K562 (cell line): ENCODE data around the gene EIF4EBP2. TPM values are rescaled to one million over a fixed set of nuclear protein-coding genes. Genes with fewer than 3 reads are reported as not detected.

ENCODE experiments used
- BACH1 ChIP-seq: fragments of 200-800 bp; sonication (Bioruptor generic); IDR thresholded peaks from 2 replicates; pipeline ENCODE4 v1.6.1; 2016; ENCODE audit warnings: missing genetic modification characterization, missing compliant biosample characterization
- FOXM1 ChIP-seq, 2 experiments: fragments of 450-650 bp in 1 of 2; sonication (generic) in 1 of 2; formaldehyde crosslinking in 1 of 2; IDR thresholded peaks; 2 replicates each; pipeline versions ENCODE4 v1.6.1 to v1.9.0; 2017 to 2022; ENCODE audit warnings: low read depth in 2 of 2, mild to moderate bottlenecking in 2 of 2, missing genetic modification reagents in 1 of 2, moderate library complexity in 1 of 2
- HIVEP1 ChIP-seq: fragments of 250-450 bp; sonication (Bioruptor Pico); IDR thresholded peaks from 2 replicates; pipeline ENCODE4 v1.4.0; 2020; ENCODE audit warnings: mild to moderate bottlenecking
- HMGN3 ChIP-seq: IDR thresholded peaks from 2 replicates; pipeline ENCODE4 v1.6.1; 2011; ENCODE audit warnings: borderline replicate concordance, low read depth, mild to moderate bottlenecking, mixed read lengths, low read length; ENCODE audit not compliant: insufficient read length; ENCODE audit errors: extremely low read depth
- MGA ChIP-seq: fragments of 450-650 bp; IDR thresholded peaks from 2 replicates; pipeline ENCODE4 v1.6.1; 2016; ENCODE audit warnings: mild to moderate bottlenecking, moderate library complexity
- PCBP1 ChIP-seq: fragments of 200-400 bp; formaldehyde crosslinking; IDR thresholded peaks from 2 replicates; pipeline ENCODE4 v1.6.1; 2018; ENCODE audit warnings: mild to moderate bottlenecking, low read depth, low read length; ENCODE audit not compliant: poor library complexity, severe bottlenecking
- RFX7 ChIP-seq: fragments of 250-450 bp; sonication (Bioruptor Pico); IDR thresholded peaks from 2 replicates; pipeline ENCODE4 v1.5.1; 2021; ENCODE audit warnings: mild to moderate bottlenecking
- RHOXF2B ChIP-seq: fragments of 250-450 bp; sonication (Bioruptor Pico); conservative IDR thresholded peaks from 2 replicates; pipeline ENCODE4 v1.5.1; 2021
- SMARCA4 ChIP-seq: fragments of 450-650 bp; IDR thresholded peaks from 2 replicates; pipeline ENCODE4 v1.6.1; 2016
- SMC3 ChIP-seq: conservative IDR thresholded peaks from 2 replicates; pipeline ENCODE4 v1.6.1; 2011; ENCODE audit warnings: low read depth, low read length, improper control_type of control experiment; ENCODE audit not compliant: insufficient read depth
- SNIP1 ChIP-seq: fragments of 450-650 bp; IDR thresholded peaks from 2 replicates; pipeline ENCODE4 v1.7.1; 2017; ENCODE audit warnings: low read depth, mild to moderate bottlenecking
- TOE1 ChIP-seq, 2 experiments: fragments of 450-650 bp in 1 of 2; sonication (generic) in 1 of 2; formaldehyde crosslinking in 1 of 2; IDR thresholded peaks; 2 replicates each; pipeline versions ENCODE4 v1.7.1 to v1.8.0; 2016 to 2022; ENCODE audit warnings: borderline replicate concordance in 2 of 2, mild to moderate bottlenecking in 2 of 2, antibody characterized with exemption in 1 of 2, inconsistent platforms in 1 of 2, low read depth in 1 of 2, missing genetic modification reagents in 1 of 2, moderate library complexity in 1 of 2
- ZBTB1 ChIP-seq: sonication (generic); formaldehyde crosslinking; IDR thresholded peaks from 2 replicates; pipeline ENCODE4 v1.8.1; 2023; ENCODE audit warnings: missing genetic modification reagents, low read depth, mild to moderate bottlenecking, borderline replicate concordance
- ZNF165 ChIP-seq: fragments of 250-450 bp; sonication (Bioruptor Pico); IDR thresholded peaks from 2 replicates; pipeline ENCODE4 v1.4.0; 2020; ENCODE audit warnings: borderline replicate concordance
- polyA plus RNA-seq, 8 experiments: library from polyadenylated mRNA; depleted of rRNA in 4 of 8; stranded (reverse) in 5 of 8; unstranded in 3 of 8; fragments of >200 nt; fragmentation: Nextera tagmentation in 2 of 8; fragmentation: Illumina TruSeq in 1 of 8; extraction: Ambion mirVana in 2 of 8; extraction: Trizol in 1 of 8; gene quantifications; 2 replicates each; pipeline versions ENCODE4 v1.2.1 to v1.2.3, GENCODE V29; 2011 to 2014; ENCODE audit warnings: inconsistent platforms in 1 of 8, missing spikeins in 1 of 8
- total RNA-seq, 7 experiments: library from RNA; depleted of rRNA in 6 of 7; stranded (reverse); fragments of >200 nt in 6 of 7; fragmentation: Illumina TruSeq in 2 of 7; extraction: Trizol in 2 of 7; gene quantifications; 2 replicates each; pipeline versions ENCODE4 v1.2.1 to v1.2.3, GENCODE V29; 2011 to 2021; ENCODE audit warnings: low replicate concordance in 1 of 7

EIF4EBP2 gene
- total and polyA plus RNA-seq, 9 of the 15 experiments (the other 6 are each of a cell fraction or from before 2014, with no cell fraction given) = 16.1 to 67.5 (median 38.3) TPM

DNA sequence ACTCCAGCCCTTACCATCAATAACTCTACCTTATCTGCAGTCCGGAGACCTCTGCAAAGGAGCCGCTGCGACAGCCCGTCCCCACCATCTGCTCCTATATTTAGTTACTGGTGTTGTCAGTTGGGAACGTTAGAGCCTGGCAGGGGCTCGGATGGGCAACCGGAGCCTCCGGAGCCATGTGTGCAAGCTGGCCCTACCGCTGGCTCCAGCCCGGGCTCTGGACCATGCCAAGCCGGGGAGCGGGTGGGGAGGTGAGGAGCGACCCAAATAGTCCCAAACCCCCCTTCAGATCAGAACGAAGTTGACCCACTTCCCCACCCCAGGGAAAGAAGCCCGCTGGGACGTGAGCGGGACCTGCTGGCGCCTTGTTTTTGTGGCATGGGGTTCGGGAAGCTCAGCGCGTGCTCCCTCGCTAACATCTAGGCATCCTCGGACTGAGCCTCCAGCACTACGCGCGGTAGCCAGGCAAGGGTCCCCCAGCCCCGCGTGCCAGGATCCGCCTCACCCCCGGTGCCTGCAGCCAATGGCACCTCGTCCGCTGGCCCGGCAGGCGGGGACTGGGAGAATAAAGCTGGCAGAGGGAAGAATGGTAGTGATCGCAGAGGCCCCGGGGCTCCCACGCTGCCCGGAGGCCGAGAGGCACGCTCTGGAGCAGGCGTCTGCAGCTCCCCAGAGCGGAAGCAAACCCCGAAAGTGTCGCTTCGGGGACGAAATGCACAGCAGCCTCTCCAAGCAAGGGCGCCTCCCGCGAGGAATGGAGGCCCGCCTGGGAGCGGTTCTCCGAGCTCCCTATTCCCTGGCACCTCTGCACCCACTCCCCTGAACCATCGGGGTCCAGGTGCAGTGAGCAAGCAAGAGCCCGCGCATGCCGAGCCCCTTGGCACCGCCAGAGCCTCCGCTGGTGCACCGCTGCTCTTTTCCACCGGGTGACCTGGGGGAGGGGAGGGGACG is 22.2 kb upstream of the EIF4EBP2 start (continued):
- TF ChIP-seq RFX7 (CRISPR knock-in tag) (0 out of 2 replicates have a peak, but pooled peaks have one; percentile 15), MGA (0 out of 2 replicates have a peak, but pooled peaks have one; percentile 60), ZNF165 (CRISPR knock-in tag) (0 out of 2 replicates have a peak, but pooled peaks have one; percentile 47), HMGN3 (peak; percentile 21), TOE1 (IDR thresholded peaks at IDR 0.05; ENCODE audit: borderline replicate concordance) (no peak), TOE1 (CRISPR knock-in tag; IDR thresholded peaks at IDR 0.05; ENCODE audit: borderline replicate concordance, low read depth) (0 out of 2 replicates have a peak, but pooled peaks have one; percentile 40), RHOXF2B (CRISPR knock-in tag) (peak; percentile 82; the same call in 1 of the 2 replicates), SMARCA4 (peak; percentile 39; the same call in 1 of the 2 replicates), SNIP1 (no peak), FOXM1 (IDR thresholded peaks at IDR 0.05; ENCODE audit: low read depth) (no peak), FOXM1 (CRISPR knock-in tag; IDR thresholded peaks at IDR 0.05; ENCODE audit: low read depth) (0 out of 2 replicates have a peak, but pooled peaks have one; percentile 15), PCBP1 (peak; percentile 84), ZBTB1 (CRISPR knock-in tag) (peak; percentile 80), BACH1 (tag) (no peak), HIVEP1 (CRISPR knock-in tag) (0 out of 2 replicates have a peak, but pooled peaks have one; percentile 1), SMC3 (no peak)
